ENCODE measurements around the gene PSME2. TPM values are rescaled to one million over a fixed set of nuclear protein-coding genes. Genes with fewer than 3 reads are reported as not detected.
A peak's percentile ranks its signal among the peaks of the same experiment; 100 is the strongest.

PSME2 gene
- polyA plus RNA-seq, 1 experiment, result 165 TPM

DNA sequence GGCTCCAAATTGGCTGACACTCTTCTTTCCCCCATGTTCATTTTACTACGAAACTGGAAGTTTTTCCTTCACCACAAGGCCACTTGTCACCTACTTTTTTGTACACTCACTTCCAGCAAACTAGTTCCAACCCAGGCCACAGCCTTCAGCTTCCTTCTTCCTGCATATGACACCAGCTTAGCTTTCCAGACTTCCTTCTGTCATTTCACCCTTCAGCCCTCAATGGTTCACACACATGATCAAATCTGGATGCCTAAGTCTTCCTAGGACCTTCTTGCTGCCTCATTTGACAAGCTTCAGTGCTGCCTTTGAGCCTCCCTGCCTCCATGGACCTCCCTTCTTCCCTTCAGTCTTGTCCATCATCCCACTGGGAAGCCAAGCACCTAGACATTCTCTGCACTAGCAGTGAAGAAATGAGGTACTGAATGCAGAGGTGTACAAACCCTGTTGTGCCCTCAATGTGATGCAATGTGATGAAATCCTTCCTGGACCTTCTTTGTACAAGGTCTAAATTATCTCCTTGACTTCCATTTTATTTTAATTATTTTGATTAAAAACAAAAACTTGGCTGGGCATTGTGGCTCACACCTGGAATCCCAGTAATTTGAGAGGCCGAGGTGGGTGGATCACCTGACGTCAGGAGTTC is 21.2 kb upstream of the PSME2 start:
- CTCF ChIA-PET, result no interaction called here
- Histone ChIP-seq H3K36me3 (ENCODE audit: control insufficient read depth, insufficient read depth, low read length) (peaks cover 35% of the 10 kb centered on the region), H3K27me3 (ENCODE audit: control insufficient read depth, insufficient read depth, low read length) (no peaks in the 10 kb centered on the region), H3K4me3 (ENCODE audit: low read depth, low read length) (no peak overlapping the region)
- no peak for DNase-seq (ENCODE audit: low read depth)
- TF ChIP-seq, protein P1, sequence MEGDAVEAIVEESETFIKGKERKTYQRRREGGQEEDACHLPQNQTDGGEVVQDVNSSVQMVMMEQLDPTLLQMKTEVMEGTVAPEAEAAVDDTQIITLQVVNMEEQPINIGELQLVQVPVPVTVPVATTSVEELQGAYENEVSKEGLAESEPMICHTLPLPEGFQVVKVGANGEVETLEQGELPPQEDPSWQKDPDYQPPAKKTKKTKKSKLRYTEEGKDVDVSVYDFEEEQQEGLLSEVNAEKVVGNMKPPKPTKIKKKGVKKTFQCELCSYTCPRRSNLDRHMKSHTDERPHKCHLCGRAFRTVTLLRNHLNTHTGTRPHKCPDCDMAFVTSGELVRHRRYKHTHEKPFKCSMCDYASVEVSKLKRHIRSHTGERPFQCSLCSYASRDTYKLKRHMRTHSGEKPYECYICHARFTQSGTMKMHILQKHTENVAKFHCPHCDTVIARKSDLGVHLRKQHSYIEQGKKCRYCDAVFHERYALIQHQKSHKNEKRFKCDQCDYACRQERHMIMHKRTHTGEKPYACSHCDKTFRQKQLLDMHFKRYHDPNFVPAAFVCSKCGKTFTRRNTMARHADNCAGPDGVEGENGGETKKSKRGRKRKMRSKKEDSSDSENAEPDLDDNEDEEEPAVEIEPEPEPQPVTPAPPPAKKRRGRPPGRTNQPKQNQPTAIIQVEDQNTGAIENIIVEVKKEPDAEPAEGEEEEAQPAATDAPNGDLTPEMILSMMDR (IDR thresholded peaks at IDR 0.05; ENCODE audit: insufficient read depth, low read depth, low read length), result no peak
- POLR2A ChIA-PET, result no interaction called here

DNA sequence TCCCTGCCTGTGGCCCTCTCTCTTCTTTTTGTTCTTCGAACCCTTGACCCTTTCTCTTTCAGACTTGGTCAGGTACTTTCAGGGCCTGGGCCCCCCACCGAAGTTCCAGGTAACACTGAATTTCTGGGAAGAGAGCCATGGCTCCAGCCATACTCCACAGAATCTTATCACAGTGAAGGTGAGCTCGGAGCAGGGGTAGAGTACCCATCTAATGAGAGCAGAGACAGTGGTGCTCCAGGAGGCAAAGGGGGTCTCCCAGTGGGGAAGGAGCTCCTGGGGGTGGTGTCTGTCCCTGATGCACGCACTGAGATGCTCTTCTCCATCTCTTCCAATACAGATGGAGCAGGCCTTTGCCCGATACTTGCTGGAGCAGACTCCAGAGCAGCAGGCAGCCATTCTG is 19.4 kb upstream of the PSME2 start:
- H3K36me3 ChIP-seq (ENCODE audit: control insufficient read depth, insufficient read depth, low read length), result peaks cover 33% of the 10 kb centered on the region
- ChIA-PET POLR2A (no interaction called here), CTCF (interaction anchor here (0.6 to 0.7 kb wide), 2 partner anchors 8 to 114 kb away, joined by 3 read pairs; partner anchors contain the start of gene CARMIL3)
- no peaks in the 10 kb centered on the region for H3K27me3 ChIP-seq (ENCODE audit: control insufficient read depth, insufficient read depth, low read length)
- no peak for DNase-seq (ENCODE audit: low read depth)
- TF ChIP-seq, protein P1 (IDR thresholded peaks at IDR 0.05; ENCODE audit: insufficient read depth, low read depth, low read length), result no peak
- H3K4me3 ChIP-seq (ENCODE audit: low read depth, low read length), result no peak overlapping the region

DNA sequence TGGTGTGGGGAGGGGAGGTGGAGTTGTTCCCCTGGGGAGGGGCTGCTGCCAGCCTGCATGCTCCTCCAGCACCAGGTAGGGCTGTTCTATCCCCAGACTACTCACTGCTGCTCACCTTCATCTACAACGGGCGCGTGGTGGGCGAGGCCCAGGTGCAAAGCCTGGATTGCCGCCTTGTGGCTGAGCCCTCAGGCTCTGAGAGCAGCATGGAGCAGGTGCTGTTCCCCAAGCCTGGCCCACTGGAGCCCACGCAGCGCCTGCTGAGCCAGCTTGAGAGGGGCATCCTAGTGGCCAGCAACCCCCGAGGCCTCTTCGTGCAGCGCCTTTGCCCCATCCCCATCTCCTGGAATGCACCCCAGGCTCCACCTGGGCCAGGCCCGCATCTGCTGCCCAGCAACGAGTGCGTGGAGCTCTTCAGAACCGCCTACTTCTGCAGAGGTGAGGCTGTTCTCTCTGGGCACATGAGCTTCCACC is 18.1 kb upstream of the PSME2 start:
- no peak for DNase-seq (ENCODE audit: low read depth)
- no peak overlapping the region for H3K4me3 ChIP-seq (ENCODE audit: low read depth, low read length)
- ChIA-PET CTCF (no interaction called here), POLR2A (interaction anchor here (0.6 kb wide), 1 partner anchor 19 kb away, joined by 7 read pairs; no protein-coding TSS in a partner anchor)
- TF ChIP-seq, protein P1 (IDR thresholded peaks at IDR 0.05; ENCODE audit: insufficient read depth, low read depth, low read length), result no peak
- H3K36me3 ChIP-seq (ENCODE audit: control insufficient read depth, insufficient read depth, low read length), result peaks cover 42% of the 10 kb centered on the region
- H3K27me3 ChIP-seq (ENCODE audit: control insufficient read depth, insufficient read depth, low read length), result no peaks in the 10 kb centered on the region

DNA sequence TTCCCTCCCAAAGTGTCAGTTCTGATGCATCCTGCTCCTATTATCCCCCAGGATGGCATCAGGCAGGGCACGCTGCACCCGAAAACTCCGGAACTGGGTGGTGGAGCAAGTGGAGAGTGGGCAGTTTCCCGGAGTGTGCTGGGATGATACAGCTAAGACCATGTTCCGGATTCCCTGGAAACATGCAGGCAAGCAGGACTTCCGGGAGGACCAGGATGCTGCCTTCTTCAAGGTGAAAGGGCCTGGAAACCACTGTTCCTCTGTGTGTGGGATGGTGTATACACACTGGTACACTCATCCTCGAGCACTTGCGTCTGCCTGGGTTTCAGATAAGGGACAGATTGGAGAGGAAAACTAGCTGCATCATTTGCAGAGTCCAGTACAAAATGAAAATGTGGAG is 15.7 kb upstream of the PSME2 start:
- Histone ChIP-seq H3K4me3 (ENCODE audit: low read depth, low read length) (peak overlapping the region; percentile 60), H3K36me3 (ENCODE audit: control insufficient read depth, insufficient read depth, low read length) (peaks cover 49% of the 10 kb centered on the region), H3K27me3 (ENCODE audit: control insufficient read depth, insufficient read depth, low read length) (no peaks in the 10 kb centered on the region)
- TF ChIP-seq, protein P1 (IDR thresholded peaks at IDR 0.05; ENCODE audit: insufficient read depth, low read depth, low read length), result no peak
- ChIA-PET POLR2A (interaction anchor here (0.6 to 1.9 kb wide), 2 partner anchors 16 to 18 kb away, joined by 3 to 5 read pairs; no protein-coding TSS in a partner anchor), CTCF (interaction anchor here (0.8 to 4.6 kb wide), 19 partner anchors 11 to 148 kb away, joined by 3 to 39 read pairs (median 5); partner anchors contain the start of genes DCAF11, IPO4, MDP1 and NRL)
- no peak for DNase-seq (ENCODE audit: low read depth)

All from BJ (cell line).